ENCODE results near the gene PRR12.
A peak's percentile ranks its signal among the peaks of the same experiment; 100 is the strongest.

The PRR12 gene

DNA sequence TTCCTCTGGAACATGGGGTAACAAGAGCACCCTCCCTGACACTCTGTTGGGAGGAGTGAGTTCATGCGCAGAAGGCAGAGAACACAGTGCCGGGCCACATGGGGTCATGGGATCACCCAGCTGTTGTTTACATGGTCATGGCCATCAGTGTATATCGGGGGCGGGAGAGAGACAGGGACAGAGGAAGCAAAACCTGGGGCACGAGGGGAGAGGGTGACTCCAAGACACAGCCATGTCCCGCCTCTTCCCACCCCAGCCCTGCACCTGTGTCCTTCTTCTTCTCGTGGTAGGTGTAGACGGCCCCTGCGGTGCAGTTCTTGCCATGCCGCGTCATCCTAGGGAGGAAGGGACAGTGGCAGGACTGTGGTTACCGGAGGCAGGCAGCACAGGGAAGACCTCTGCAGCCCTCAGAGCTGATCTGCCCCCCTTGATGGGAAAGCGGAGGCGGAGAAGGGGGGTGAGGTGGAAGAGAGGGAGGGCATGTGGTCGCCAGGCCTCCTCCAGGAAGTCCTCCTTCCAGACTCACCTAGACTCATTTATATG lies 30.6 kb upstream of the PRR12 start:
- DNase-seq (ENCODE audit: low read depth): peak; percentile 26

DNA sequence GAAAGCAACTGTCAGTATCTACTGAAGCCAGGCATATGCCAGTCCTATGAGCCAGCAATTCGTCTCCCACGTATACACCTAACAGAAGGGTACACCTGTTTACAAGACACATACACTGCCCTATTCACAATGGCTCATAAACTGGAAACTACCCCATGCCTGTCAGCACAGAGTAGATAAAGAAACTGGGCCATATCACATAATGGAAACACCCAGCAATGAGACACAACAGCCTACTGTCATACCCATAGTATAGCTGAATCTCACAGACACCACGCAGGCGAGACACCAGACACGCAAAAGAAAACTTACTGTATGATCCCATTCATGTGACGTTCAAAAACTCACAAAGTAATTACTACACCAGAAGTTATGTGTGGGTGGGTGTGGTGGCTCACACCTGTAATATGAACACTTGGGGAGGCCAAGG lies 26.4 kb upstream of the PRR12 start:
- DNase-seq (ENCODE audit: low read depth): no peak

DNA sequence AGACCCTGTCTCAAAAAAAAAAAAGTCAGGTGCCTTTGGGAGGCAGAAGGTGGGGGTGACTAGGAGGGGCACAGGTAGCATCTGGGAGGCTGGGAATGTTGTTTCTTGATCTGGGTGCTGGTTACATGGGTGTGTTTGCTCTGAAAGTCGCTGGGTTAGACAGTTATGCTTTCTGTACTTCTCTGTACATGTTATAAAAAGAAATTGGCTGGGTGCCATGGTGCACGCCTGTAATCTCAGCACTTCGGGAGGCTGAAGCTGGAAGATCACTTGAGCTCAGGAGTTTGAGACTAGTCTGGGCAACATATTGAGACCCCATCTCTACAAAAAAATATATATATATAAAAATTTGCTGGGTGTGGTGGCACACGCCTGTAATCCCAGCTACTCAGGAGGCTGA lies 25.7 kb upstream of the PRR12 start:
- no peak for DNase-seq (ENCODE audit: low read depth)

DNA sequence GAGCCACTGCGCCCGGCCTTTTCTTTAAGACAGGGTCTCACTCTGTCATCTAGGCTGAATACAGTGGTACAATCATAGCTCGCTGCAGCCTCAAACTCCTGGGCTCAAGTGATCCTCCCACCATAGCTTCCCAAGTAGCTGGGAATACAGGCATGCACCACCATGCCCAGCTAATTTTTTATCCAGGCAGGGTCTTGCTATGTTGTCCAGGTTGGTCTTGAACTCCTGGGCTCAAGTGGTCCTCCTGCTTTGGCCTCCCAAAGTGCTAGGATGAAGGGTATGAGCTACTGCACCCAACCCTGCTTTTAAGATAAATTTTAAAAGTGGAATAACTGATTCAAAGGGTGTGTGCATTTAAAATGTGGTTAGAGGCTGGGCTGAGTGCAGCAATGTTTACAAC lies 24.7 kb upstream of the PRR12 start:
- no peak for DNase-seq (ENCODE audit: low read depth)

DNA sequence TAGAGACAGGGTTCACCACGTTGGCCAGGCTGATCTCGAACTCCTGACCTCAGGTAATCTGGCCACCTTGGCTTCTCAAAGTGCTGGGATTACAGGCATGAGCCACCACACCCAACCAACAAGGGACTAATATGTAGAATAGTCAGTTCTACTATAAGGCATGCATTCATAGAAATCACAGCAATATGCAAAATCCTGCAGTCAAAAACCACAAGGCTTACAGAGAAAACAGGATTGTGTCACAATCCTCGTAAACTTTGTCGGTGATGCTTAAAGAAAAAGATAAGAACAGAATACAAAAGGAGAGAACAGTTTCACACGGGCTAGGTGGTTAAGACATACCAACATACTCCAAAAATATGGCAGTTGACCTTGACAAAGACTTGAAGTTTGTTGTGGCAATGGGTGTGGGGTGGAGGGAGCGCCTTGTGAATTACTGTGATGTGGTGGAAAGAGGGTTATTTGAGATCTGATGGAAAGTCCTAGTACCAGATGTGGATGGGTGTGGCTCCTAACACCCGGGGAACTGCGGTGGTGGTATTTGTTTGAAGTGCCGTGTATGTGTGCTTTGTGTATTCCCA lies 23.0 kb upstream of the PRR12 start:
- DNase-seq (ENCODE audit: low read depth): peak; percentile 53

DNA sequence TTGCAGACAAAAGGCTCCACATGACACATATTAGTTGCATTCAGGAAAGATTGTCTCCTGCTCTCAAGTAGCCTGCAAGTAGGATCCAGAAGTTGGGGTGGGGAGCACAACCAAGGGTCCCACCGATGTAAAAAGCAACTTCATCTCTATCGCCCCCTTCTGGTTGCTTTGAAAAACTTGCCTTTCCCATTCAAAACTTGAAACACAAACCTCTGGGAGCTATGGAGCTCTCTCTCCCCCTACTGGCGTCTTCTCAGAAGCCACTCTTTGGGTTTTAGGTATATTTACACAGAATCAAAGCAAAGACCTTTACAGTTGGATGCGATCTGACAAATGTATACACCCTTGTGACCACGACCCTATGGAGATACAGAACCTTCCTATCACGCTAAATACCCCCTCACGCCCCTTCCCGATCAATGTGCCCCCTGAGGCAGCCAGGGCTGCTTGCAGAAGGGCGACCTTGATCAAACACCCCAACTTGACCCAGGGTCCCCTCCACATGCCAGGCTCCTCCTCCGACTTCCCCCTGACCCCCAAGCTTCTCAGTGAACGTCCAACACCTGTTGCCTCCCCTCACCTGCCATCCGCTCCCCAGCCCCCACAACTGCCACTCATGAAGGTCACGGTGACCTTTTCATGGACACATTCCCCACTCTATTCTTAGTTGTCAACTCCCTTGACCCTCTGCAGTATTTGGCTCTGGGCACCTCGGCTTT lies 20.7 kb upstream of the PRR12 start:
- DNase-seq (ENCODE audit: low read depth): peak; percentile 49

DNA sequence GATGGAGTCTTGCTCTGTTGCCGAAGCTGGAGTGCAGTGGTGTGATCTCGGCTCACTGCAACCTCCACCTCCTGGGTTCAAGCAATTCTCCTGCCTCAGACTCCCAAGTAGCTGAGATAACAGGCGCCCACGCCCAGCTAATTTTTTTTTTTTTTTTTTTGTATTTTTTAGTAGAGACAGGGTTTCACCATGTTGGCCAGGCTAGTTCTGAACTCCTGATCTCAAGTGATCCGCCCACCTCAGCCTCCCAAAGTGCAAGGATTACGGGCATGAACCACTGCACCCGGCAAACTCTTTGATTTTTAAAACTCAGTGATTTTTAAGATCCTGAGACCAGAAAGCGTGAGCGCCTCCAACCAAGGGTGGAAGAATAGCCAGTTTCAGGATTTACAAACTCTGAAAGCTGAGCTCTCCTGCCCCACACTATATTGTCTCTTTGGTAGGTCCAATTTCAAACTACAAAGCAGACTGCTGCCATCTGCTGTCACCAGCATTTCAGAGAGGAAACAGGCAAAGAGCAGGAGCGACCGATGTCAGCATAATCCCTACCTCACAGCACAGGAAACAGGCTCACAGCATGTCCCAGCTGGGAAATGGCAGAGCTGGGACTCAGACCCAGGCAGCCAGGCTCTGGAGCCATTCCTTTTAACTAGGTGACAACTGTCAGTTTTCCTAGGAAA lies 19.8 kb upstream of the PRR12 start:
- no peak for DNase-seq (ENCODE audit: low read depth)

DNA sequence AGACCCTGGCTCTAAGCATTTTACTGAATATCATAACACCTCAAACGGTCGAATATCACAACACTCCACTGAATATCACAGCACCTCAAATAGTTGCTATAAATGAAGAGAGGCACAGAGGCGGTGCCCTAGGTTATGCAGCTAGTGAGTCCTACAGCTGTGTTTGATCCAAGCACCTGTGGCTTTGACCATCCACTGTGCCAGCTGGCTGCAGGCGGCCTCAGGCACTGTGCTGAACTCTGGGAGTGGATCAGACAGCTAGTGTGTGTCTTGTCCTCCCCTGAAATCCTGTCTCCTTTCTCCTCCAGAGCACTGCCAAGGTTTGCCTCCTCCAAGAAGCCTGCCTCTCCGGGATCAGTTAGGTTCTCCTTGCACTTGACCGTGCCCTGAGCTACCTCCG lies 18.0 kb upstream of the PRR12 start:
- DNase-seq (ENCODE audit: low read depth): no peak

DNA sequence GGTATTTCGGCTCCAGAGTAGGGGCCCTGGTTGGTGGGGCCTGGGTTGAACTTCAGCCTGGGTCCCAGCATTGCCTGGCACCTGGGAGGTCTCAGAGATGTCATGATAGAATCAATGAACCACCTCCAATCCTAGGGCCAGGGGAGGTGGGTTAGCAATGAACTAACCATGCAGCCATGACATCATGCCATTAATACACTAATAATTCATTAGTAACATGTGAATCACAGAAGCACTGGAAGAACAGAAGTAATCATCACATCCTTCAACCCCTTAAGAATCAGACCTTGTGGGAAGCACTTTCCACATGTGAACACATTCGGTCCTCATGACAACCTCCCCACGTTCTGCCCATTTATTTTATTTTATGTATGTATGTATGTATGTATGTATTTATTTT lies 17.6 kb upstream of the PRR12 start:
- no peak for DNase-seq (ENCODE audit: low read depth)

DNA sequence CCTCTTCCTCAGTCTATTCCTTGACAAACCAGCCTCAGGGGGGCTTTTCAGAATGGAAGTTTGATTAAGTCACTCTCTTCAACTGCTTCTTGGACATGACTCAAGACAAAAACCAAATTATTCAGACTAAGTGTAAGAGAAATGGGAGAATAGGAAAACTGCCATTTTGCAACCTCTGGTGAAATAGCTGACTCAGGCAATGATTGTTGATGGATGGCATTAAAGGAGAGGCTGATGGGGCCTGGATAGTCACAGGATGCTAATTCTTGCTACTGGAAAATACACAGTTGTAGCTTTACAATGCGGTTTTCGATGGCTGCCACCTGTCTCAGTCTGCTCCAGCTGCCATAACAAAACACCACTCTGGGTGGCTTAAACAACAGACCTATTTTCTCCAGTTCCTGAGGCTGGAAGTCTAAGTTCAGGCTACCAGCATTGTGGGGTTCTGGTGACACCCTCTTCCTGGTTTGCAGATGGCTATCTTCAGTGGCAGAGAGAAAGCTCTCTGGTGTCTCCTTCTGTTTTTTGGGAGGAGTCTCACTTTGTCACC lies 16.7 kb upstream of the PRR12 start:
- no peak for DNase-seq (ENCODE audit: low read depth)

DNA sequence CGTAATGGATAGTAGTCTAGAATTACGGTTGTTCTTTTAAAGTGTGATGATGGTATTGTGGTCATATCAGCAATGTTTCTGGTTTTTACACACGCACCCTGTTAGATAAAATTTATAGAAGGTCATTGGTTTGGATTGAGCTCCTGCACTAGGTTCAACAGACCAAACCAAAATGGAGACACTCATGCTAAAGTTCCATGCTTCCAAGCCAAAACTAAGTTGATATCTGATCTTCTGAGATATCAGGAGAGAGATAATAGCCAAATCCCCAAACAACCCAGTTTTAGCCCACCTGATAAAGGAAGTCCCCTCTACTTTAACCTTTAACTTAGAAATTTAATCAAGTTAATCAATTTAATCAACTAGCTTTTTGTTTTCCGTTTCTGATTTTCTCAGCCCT lies 11.8 kb upstream of the PRR12 start:
- DNase-seq (ENCODE audit: low read depth): no peak

DNA sequence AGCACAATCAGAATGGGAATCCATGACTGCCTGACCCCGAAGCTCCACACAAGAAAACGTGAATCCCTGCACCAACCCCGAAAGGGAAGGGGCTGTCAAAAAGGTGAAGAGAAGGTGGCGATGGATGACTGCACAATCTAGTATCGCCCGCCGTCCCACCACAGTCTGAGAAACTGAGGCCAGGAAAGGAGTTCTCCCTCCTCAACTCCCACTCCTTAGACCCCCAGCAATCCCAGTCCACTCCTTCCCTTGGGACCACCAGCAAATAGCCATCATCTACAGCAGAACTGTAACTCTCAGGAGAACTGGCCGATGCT lies 11.1 kb upstream of the PRR12 start:
- no peak for DNase-seq (ENCODE audit: low read depth)

DNA sequence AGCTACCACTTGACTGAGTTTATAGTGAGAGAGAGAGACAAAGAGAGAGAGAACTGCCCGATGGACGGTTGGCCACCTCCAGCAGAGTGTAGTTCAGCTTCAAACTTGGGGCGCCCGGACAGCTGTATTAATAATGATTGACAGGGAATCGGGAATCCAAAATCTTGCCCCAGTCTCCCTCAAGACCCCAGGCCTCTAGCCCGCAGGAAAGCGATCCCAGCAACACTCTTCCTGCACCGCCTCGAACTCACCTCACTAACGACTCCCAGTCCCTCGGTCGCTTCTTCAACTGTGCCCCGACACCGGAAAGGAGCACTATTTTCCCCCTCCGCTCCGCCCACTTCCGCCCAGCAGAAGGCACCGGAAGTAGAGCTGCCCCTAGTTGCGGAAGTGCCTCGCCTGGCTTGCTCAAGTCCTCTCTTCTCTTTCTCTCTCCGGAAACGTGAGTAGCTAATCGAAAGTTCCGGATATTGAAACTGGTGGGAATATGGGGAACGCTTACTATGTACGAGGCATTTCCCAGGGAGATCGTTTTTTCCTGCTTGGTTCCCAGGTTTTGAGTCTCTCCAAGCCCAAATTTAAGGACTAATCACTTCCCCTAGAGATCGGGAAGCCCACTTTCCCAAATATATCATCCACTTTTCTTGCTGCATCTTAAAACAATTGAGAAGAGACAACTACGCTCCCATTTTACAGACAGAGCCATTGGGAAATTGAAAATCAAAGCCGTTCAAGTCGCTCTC lies 10.5 kb upstream of the PRR12 start, which contains the start of gene NOSIP:
NOSIP (minus strand) TSS at position 293 of the 743 bp plus-strand sequence. CDS start 19,865 bp downstream, outside the sequence.
- DNase-seq (ENCODE audit: low read depth): peak; percentile 91

DNA sequence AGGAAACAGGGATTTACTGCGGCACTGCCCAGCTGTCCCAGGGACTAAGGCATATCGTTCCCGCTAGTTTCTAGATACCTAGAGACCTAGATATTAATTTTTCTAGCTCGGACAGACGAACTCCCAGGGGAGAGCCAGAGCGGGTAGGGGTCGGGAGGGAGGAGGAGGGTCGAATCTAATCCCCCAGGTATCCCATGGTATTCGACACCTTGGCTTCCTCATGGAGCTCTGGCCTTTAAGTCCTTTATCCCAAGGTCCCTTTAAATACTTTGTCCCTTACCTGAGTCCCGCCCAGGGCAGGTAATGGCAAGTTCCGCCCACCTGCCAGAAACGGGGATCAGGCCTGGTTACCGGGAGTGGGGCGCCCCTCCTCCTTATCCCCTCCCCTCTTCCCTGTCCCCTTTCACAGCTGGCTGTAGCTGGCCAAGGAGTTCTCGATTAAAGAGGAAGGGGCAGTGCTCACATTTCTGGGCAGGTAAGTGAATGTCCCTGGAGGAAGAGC lies 9.9 kb upstream of the PRR12 start, which contains the start of gene PRRG2:
PRRG2 (plus strand) TSS at position 310 of the 502 bp plus-strand sequence. CDS start 1,904 bp downstream, outside the sequence.
- DNase-seq (ENCODE audit: low read depth): no peak

DNA sequence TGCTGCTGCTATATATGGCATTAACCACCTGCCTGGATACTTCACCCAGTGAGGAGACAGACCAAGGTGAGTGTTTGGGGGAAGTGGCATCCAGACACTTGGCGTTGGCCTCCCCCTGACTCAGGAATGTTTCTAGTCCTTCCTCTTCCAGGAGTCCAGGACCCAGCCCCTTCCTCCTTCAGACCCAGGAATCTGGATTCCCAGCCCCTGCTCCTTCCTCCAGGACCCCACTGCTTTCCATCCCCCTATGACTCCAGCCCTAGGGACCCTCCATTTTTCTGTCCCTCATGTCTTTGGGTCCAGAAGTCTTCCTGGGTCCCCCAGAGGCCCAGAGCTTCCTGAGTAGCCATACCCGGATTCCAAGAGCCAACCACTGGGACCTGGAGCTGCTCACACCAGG lies 7.7 kb upstream of the PRR12 start:
- no peak for DNase-seq (ENCODE audit: low read depth)

DNA sequence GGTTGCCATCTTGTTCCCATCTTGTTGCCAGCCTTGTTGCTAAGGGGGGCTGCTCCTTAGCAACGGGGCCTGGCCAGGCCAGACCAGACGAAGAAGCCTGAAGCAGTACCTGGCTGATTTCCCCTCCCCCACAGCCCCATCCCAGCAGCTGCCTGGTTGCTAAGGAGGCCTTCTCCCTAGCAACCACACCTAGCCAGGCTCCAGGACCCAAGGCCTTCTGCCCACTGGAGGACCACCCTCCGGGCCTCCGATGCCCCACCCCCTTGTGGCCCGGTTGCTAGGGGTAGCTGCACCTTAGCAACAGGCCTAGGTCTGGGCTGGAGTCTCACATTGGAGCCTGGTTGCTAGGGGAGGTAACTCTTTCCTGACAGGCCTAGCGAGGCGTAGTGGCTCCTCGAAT lies 6.0 kb upstream of the PRR12 start:
- DNase-seq (ENCODE audit: low read depth): no peak

DNA sequence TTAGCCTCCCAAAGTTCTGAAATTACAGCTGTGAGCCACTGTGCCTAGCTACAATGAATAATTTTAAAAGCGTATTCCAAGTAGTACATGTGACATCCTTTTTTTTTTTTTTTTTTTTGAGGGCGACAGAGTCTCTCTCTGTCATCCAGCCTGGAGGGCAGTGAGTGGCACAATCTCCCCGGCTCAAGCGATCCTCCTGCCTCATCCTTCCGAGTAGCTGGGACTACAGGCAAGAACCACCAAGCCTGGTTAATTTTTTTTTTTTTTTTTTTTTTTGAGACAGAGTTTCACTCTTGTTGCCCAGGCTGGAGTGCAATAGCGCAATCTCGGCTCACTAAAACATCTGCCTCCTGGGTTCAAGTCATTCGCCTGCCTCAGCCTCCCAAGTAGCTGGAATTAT lies 3.8 kb upstream of the PRR12 start:
- DNase-seq (ENCODE audit: low read depth): no peak

DNA sequence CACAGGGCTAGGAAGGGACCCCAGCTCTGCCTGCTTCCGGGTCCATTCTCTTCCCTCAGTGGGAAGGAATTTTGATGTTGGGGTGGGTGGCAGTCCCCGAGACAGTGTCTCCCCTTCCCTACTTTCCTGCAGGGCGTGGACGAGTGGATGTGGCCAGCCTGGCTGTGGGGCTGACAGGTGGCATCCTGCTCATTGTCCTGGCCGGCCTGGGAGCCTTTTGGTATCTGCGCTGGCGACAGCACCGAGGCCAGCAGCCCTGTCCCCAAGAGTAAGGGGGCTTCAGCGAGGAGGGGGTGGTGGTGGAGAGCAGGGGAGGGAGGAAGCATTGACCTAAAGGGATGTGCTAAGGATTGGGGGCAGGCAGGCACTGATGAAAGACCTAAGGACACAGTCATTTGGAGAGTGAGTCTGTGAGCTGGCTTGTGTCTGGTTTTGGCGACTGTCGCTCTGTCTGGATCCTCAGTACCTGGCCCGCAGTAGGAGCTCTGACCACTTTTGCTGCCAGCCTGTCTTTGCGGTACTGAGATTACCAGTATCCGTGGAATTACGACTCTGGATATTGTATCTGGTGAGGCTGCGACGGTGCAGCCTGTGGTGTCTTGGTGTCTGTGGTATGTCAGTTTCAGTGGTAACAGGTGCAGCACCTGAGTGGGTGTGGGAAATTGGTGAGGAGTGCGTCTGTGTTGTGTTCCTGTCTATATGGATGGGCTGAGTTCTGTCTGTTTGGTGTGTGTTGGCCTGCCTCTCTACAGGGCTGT lies 2.4 kb upstream of the PRR12 start:
- DNase-seq (ENCODE audit: low read depth): no peak

DNA sequence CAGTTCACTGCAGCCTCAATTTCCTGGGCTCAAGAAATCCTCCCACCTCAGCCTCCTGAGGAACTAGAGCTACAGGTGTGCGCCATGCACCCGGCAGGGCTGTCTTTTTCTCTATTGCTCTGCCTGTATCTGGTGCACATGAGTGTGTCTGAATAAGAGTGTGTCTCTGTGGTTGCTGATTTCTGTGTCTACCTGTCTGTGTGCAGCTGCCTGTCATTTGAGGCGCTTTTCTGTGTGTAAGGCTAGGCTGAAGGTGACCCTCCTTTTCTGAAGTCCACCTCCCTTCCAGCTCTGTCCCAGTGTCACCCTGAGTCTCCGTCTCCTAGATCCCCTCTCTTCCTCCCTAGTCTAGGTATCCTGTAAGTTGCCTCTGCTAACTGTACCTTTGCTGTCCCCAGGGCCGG lies 1.5 kb upstream of the PRR12 start:
- DNase-seq (ENCODE audit: low read depth): no peak

DNA sequence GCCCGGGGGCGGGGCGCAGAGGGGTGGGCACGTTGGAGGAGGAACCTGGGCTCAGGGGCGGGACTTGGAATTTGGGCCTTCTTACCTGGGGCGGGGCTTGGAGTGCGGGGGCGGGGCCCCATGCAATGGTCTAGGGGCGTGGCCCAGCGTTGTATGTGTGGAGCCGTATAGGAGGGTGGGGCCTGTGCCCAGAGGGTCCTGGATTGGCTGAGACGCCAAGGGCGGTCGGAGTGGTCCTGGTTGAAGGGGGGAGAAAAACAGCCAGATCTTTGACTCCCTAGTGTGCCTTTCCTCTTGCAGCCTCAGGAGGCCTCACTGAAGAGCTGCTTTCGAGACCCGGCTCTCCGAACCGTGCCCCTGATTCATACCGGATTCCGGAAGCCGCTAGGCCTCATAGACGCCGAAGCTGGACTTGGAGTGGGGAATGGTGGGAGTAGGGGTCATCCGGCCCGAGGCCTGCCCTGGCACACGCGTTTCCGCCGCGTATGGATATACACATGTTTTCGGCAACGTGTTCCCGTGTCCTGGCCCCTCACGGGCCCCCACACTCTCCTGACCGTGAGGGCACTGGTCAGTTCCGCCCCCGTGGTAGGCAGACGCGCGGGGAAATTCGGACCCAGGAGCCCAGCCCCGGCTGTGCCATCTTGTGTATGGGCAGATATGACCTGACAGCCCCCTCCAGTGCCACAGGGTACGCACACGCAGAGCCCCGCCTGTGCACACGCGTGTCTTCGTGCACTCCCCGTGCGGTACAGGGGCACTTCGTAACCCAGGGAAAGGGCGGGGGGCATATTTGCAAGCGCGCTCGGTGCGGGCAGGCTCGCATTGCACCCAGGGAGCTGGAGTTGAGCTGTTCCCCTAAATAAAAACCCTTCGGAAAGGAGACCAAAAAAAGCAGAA lies 661 bp upstream of the PRR12 start:
- DNase-seq (ENCODE audit: low read depth): peak; percentile 93

Data from activated T-cell treated with anti-CD3 and anti-CD28 coated beads for 1 hour (primary cell).